Activated B cell treated with CpG ODN at 0.5 μM for 24 hours (primary cell): ENCODE data around the gene B3GNT7. TPM values are rescaled to one million over a fixed set of nuclear protein-coding genes. Genes with fewer than 3 reads are reported as not detected.
"Not testable (repeated sequence)": the region's sequence is repeated elsewhere in the genome, so short reads cannot be mapped to it uniquely, and the experiment has no call there.

ENCODE experiments used
- ATAC-seq: fragments of 200-7000 bp; cut with Tn5 transposase; one replicate; pipeline ENCODE4 v1.10.0; 2021; ENCODE audit warnings: low read depth, mild to moderate bottlenecking, moderate library complexity
- CTCF ChIA-PET: fragments of 350-600 bp; sonication (Branson Sonifier 250); formaldehyde crosslinking; loops from one replicate; lab custom pipeline; 2021; ENCODE audit warnings: antibody characterized with exemption; lab: Charles Lee
- POLR2A ChIA-PET: fragments of 350-600 bp; sonication (Branson Sonifier 250); formaldehyde crosslinking; loops from one replicate; lab custom pipeline; 2021; ENCODE audit warnings: antibody characterized with exemption; lab: Charles Lee
- DNase-seq: peaks from one replicate; pipeline ENCODE4 v3.0.0; 2022
- H3K27ac Mint-ChIP-seq: one replicate; pipeline ENCODE4 v1.8.0; 2020; ENCODE audit warnings: mixed read lengths
- H3K27me3 Mint-ChIP-seq: one replicate; pipeline ENCODE4 v1.8.0; 2021; ENCODE audit warnings: mixed read lengths
- H3K36me3 Mint-ChIP-seq: one replicate; pipeline ENCODE4 v1.8.0; 2021; ENCODE audit warnings: low read depth, mixed read lengths
- H3K4me1 Mint-ChIP-seq: one replicate; pipeline ENCODE4 v1.8.0; 2021; ENCODE audit warnings: mixed read lengths
- H3K4me3 Mint-ChIP-seq: one replicate; pipeline ENCODE4 v1.8.0; 2020; ENCODE audit warnings: mild to moderate bottlenecking, mixed read lengths
- H3K9me3 Mint-ChIP-seq: one replicate; pipeline ENCODE4 v1.8.0; 2020; ENCODE audit warnings: mixed read lengths
- CTCF ChIP-seq: fragments of 200-600 bp; IDR thresholded peaks from one replicate; pipeline ENCODE4 v1.8.0; 2022; ENCODE audit warnings: antibody characterized with exemption, mild to moderate bottlenecking
- intact Hi-C: fragments of 100-400 bp; cut with micrococcal nuclease; formaldehyde crosslinking; loops from one replicate; pipeline ENCODE4 v1.15.1; 2024
- total RNA-seq: library from RNA; stranded (reverse); gene quantifications from 2 replicates; pipeline ENCODE4 v1.2.3, GENCODE V29; 2022

Gene B3GNT7
- total RNA-seq, 1 donor from 2014 or later, result 24.4 TPM

GRCh38 chr2:231405601-231406367, 10.3 kb downstream of the B3GNT7 start:
- Mint-ChIP-seq H3K27ac (peak overlapping the region; percentile 77), H3K4me1 (peaks cover 15% of the 10 kb centered on the region), H3K4me3 (peak overlapping the region; percentile 76)
- CTCF ChIA-PET, result interaction anchor here (0.7 to 9.7 kb wide), 13 partner anchors 9 to 302 kb away, joined by 3 to 79 read pairs (median 5); no protein-coding TSS in a partner anchor
- ATAC-seq (peak; percentile 89), DNase-seq (peak; percentile 38)
- intact Hi-C loops, result loop anchor here (1.0 to 2.0 kb wide), 6 partner anchors 10 to 178 kb away; partner anchors contain the start of gene B3GNT7
- POLR2A ChIA-PET, result interaction anchor here (0.7 to 1.3 kb wide), 6 partner anchors 9 to 179 kb away, joined by 3 to 10 read pairs (median 4); partner anchors contain the start of gene NCL
- not testable (repeated sequence) for H3K9me3 Mint-ChIP-seq, H3K36me3 Mint-ChIP-seq, H3K27me3 Mint-ChIP-seq

- H3K4me3 Mint-ChIP-seq, H3K27me3 Mint-ChIP-seq, H3K9me3 Mint-ChIP-seq, ATAC-seq, H3K27ac Mint-ChIP-seq, intact Hi-C loops, DNase-seq, H3K36me3 Mint-ChIP-seq: not testable (repeated sequence)
- POLR2A ChIA-PET, result interaction anchor here (2.0 kb wide), 1 partner anchor 13 kb away, joined by 9 read pairs; the partner anchor contains the start of gene B3GNT7
- CTCF ChIA-PET, result interaction anchor here (0.8 to 9.7 kb wide), 5 partner anchors 11 to 180 kb away, joined by 3 to 79 read pairs (median 3); no protein-coding TSS in a partner anchor
- H3K4me1 Mint-ChIP-seq, result peaks cover 23% of the 10 kb centered on the region
These were observed 12.2 kb downstream of the B3GNT7 start for GRCh38 chr2:231407686-231408085.

GRCh38 chr2:231408304-231408703, 12.8 kb downstream of the B3GNT7 start:
- H3K9me3 Mint-ChIP-seq, H3K4me3 Mint-ChIP-seq, ATAC-seq, intact Hi-C loops, DNase-seq, H3K27me3 Mint-ChIP-seq, H3K27ac Mint-ChIP-seq, H3K36me3 Mint-ChIP-seq: not testable (repeated sequence)
- ChIA-PET CTCF (interaction anchor here (3.7 to 9.7 kb wide), 2 partner anchors 110 to 180 kb away, joined by 50 to 79 read pairs; no protein-coding TSS in a partner anchor), POLR2A (interaction anchor here (2.0 kb wide), 1 partner anchor 14 kb away, joined by 9 read pairs; the partner anchor contains the start of gene B3GNT7)
- H3K4me1 Mint-ChIP-seq, result peaks cover 24% of the 10 kb centered on the region

GRCh38 chr2:231409776-231410175, 14.3 kb downstream of the B3GNT7 start:
- no peak for ATAC-seq
- no peak overlapping the region for H3K27ac Mint-ChIP-seq
- CTCF ChIA-PET, result interaction anchor here (1.0 to 9.7 kb wide), 3 partner anchors 111 to 182 kb away, joined by 3 to 79 read pairs (median 9); no protein-coding TSS in a partner anchor
- no peak for TF ChIP-seq CTCF
- H3K4me1 Mint-ChIP-seq, result peaks cover 22% of the 10 kb centered on the region
- POLR2A ChIA-PET, result interaction anchor here (0.8 to 1.0 kb wide), 2 partner anchors 111 to 1593 kb away, joined by 3 to 6 read pairs; no protein-coding TSS in a partner anchor
- no peak overlapping the region for H3K4me3 Mint-ChIP-seq
- no peak for DNase-seq
- peaks cover 9% of the 10 kb centered on the region for H3K27me3 Mint-ChIP-seq
- H3K9me3 Mint-ChIP-seq, result peaks cover 2% of the 10 kb centered on the region
- intact Hi-C loops, result no loop called here
- H3K36me3 Mint-ChIP-seq, result no peaks in the 10 kb centered on the region

- H3K4me1 Mint-ChIP-seq, result peaks cover 16% of the 10 kb centered on the region
- intact Hi-C loops, result no loop called here
- no peaks in the 10 kb centered on the region for H3K36me3 Mint-ChIP-seq
- peaks cover 2% of the 10 kb centered on the region for H3K9me3 Mint-ChIP-seq
- CTCF ChIA-PET, result interaction anchor here (1.3 to 9.7 kb wide), 6 partner anchors 10 to 308 kb away, joined by 4 to 79 read pairs (median 24); no protein-coding TSS in a partner anchor
- no peak for DNase-seq
- H3K27ac Mint-ChIP-seq, result no peak overlapping the region
- TF ChIP-seq CTCF, result no peak
- POLR2A ChIA-PET, result interaction anchor here (1.0 to 1.8 kb wide), 2 partner anchors 16 to 112 kb away, joined by 3 to 9 read pairs; no protein-coding TSS in a partner anchor
- peaks cover 9% of the 10 kb centered on the region for H3K27me3 Mint-ChIP-seq
- no peak for ATAC-seq
- H3K4me3 Mint-ChIP-seq, result no peak overlapping the region
These were observed 14.9 kb downstream of the B3GNT7 start for GRCh38 chr2:231410293-231411004.

- intact Hi-C loops, result no loop called here
- Mint-ChIP-seq H3K4me1 (peaks cover 9% of the 10 kb centered on the region), H3K36me3 (no peaks in the 10 kb centered on the region), H3K4me3 (peak overlapping the region; percentile 56), H3K27ac (no peak overlapping the region), H3K9me3 (peaks cover 2% of the 10 kb centered on the region), H3K27me3 (peaks cover 13% of the 10 kb centered on the region)
- TF ChIP-seq CTCF, result no peak
- ChIA-PET CTCF (interaction anchor here (0.8 to 9.7 kb wide), 6 partner anchors 11 to 308 kb away, joined by 3 to 79 read pairs (median 24); no protein-coding TSS in a partner anchor), POLR2A (interaction anchor here (1.8 kb wide), 1 partner anchor 17 kb away, joined by 9 read pairs; no protein-coding TSS in a partner anchor)
- ATAC-seq, result no peak
- no peak for DNase-seq
These were observed 15.7 kb downstream of the B3GNT7 start for GRCh38 chr2:231411237-231411636.
